ENCODE data around the gene RASAL1. TPM values are rescaled to one million over a fixed set of nuclear protein-coding genes. Genes with fewer than 3 reads are reported as not detected.

The RASAL1 gene
- total RNA-seq, 1 experiment from 2014 or later, result 14.9 TPM

DNA sequence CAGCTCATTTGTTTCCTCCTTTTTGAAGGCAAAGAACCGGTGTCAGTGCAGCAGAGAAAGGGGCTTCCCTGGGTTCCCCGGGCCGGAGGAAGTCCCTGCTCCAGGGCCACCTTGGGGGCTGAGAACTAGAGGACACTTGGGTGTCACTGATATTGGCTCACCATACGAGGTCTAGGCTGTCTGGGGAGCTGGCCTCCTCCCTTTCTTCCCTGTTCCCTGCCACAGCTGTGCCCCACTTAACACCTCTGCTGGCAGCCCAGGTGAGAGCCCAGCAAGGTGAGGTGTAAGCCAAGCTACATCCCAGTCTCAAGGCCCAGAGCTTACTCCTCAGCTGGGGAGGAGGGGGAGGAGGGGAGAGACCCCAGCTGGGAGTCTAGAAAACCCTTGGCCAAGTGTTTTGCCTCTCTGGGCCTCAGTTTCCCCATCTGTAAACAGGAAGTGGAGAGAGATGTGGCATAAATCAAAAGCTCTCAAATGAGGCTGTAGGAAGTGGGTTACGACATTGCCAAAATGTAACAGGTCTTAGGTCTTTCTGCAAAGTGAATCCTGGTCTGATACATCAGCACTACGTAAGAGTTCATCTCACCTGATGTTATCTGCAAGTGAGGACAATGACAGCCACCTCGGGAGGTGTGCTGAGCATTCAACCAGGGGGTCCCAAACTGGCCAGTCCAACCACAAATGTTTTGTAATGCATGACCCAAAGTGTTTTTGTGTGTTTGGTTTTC is 25.5 kb downstream of the RASAL1 start:
- Histone ChIP-seq H3K4me1 (replicated peaks; ENCODE audit: insufficient read depth) (no peaks in the 10 kb centered on the region), H3K9me2 (ENCODE audit: insufficient read depth) (no peaks in the 10 kb centered on the region), H3K79me2 (ENCODE audit: low read depth) (no peaks in the 10 kb centered on the region), H3F3A (ENCODE audit: insufficient read depth, low read depth) (no peaks in the 10 kb centered on the region), H3K4me2 (no peak overlapping the region), H3K4me3 (no peak overlapping the region), H3K36me3 (ENCODE audit: low read depth) (no peaks in the 10 kb centered on the region), H3K27me3 (ENCODE audit: insufficient read depth, low read depth) (no peaks in the 10 kb centered on the region), H3K27ac (no peak overlapping the region), H4K20me1 (ENCODE audit: insufficient read depth) (no peaks in the 10 kb centered on the region), H2AFZ (no peak overlapping the region), H3K9me3 (ENCODE audit: insufficient read depth, low read depth) (no peaks in the 10 kb centered on the region)
- TF ChIP-seq EZH2 (IDR thresholded peaks at IDR 0.05; ENCODE audit: low read depth), result no peak
- TF ChIP-seq, protein P1, sequence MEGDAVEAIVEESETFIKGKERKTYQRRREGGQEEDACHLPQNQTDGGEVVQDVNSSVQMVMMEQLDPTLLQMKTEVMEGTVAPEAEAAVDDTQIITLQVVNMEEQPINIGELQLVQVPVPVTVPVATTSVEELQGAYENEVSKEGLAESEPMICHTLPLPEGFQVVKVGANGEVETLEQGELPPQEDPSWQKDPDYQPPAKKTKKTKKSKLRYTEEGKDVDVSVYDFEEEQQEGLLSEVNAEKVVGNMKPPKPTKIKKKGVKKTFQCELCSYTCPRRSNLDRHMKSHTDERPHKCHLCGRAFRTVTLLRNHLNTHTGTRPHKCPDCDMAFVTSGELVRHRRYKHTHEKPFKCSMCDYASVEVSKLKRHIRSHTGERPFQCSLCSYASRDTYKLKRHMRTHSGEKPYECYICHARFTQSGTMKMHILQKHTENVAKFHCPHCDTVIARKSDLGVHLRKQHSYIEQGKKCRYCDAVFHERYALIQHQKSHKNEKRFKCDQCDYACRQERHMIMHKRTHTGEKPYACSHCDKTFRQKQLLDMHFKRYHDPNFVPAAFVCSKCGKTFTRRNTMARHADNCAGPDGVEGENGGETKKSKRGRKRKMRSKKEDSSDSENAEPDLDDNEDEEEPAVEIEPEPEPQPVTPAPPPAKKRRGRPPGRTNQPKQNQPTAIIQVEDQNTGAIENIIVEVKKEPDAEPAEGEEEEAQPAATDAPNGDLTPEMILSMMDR (conservative IDR thresholded peaks at IDR 0.05), result no peak
- BruUV-seq (replicated peaks), result no TSS peak
- ChIA-PET CTCF (no interaction called here), POLR2A (ENCODE audit: unreplicated experiment) (no interaction called here)
- intact Hi-C loops (cut with micrococcal nuclease; ENCODE audit: unreplicated experiment), result no loop called here
- DNase-seq, result no peak

DNA sequence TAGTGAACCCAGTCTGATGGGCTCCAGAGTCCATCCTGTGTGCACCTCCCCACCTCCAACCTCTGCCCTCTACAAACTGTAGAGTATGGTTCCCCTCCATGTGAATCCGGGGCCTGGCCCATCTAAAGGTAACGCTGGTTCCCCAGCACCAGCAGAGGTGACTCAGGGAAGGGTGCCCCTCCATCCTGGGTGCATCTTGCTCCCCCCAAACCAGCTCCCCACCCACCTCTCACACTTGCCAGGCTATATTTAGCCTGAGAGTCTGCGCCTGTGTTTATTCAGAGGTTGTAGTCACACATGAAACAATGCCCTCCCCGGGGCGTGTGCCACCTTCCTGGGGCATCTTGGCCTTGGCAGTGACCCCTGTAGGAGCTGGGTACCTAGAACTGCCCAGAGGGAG is 26.2 kb downstream of the RASAL1 start:
- Histone ChIP-seq H3K36me3 (ENCODE audit: low read depth) (no peaks in the 10 kb centered on the region), H3K4me3 (no peak overlapping the region), H3K9me2 (ENCODE audit: insufficient read depth) (no peaks in the 10 kb centered on the region), H3K4me2 (no peak overlapping the region), H4K20me1 (ENCODE audit: insufficient read depth) (no peaks in the 10 kb centered on the region), H2AFZ (no peak overlapping the region), H3K27me3 (ENCODE audit: insufficient read depth, low read depth) (no peaks in the 10 kb centered on the region), H3K4me1 (replicated peaks; ENCODE audit: insufficient read depth) (no peaks in the 10 kb centered on the region), H3K9me3 (ENCODE audit: insufficient read depth, low read depth) (no peaks in the 10 kb centered on the region), H3F3A (ENCODE audit: insufficient read depth, low read depth) (no peaks in the 10 kb centered on the region), H3K79me2 (ENCODE audit: low read depth) (no peaks in the 10 kb centered on the region), H3K27ac (no peak overlapping the region)
- TF ChIP-seq, protein P1 (conservative IDR thresholded peaks at IDR 0.05), result no peak
- TF ChIP-seq EZH2 (IDR thresholded peaks at IDR 0.05; ENCODE audit: low read depth), result no peak
- no peak for DNase-seq
- intact Hi-C loops (cut with micrococcal nuclease; ENCODE audit: unreplicated experiment), result no loop called here
- ChIA-PET POLR2A (ENCODE audit: unreplicated experiment) (no interaction called here), CTCF (interaction anchor here (0.7 kb wide), 1 partner anchor 12 kb away, joined by 10 read pairs; no protein-coding TSS in a partner anchor)
- no TSS peak for BruUV-seq (replicated peaks)

DNA sequence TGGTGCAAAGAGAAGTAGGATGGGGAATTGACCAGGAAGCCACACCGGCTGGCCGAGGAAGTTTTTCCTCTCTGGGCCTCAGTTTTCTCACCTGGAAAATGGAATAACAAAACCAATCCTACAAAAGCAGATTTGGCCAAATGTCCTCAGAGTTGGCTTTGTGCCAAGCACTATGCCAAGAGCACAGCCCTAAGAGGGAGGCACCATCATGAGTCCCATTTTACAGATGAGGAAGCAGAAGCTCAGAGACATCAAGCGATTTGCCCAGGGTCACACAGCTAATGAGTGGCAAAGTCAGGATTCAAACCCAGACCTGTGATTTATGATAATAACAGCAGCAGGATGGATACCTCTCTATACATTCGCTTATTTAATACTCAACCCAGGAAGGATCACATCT is 27.3 kb downstream of the RASAL1 start:
- Histone ChIP-seq H3F3A (ENCODE audit: insufficient read depth, low read depth) (no peaks in the 10 kb centered on the region), H3K4me2 (no peak overlapping the region), H3K36me3 (ENCODE audit: low read depth) (no peaks in the 10 kb centered on the region), H3K9me3 (ENCODE audit: insufficient read depth, low read depth) (no peaks in the 10 kb centered on the region), H3K79me2 (ENCODE audit: low read depth) (no peaks in the 10 kb centered on the region), H4K20me1 (ENCODE audit: insufficient read depth) (no peaks in the 10 kb centered on the region), H3K27ac (no peak overlapping the region), H3K27me3 (ENCODE audit: insufficient read depth, low read depth) (no peaks in the 10 kb centered on the region), H3K4me1 (replicated peaks; ENCODE audit: insufficient read depth) (no peaks in the 10 kb centered on the region), H2AFZ (no peak overlapping the region), H3K9me2 (ENCODE audit: insufficient read depth) (no peaks in the 10 kb centered on the region), H3K4me3 (no peak overlapping the region)
- TF ChIP-seq EZH2 (IDR thresholded peaks at IDR 0.05; ENCODE audit: low read depth), result no peak
- ChIA-PET POLR2A (ENCODE audit: unreplicated experiment) (no interaction called here), CTCF (no interaction called here)
- no peak for DNase-seq
- intact Hi-C loops (cut with micrococcal nuclease; ENCODE audit: unreplicated experiment), result no loop called here
- no TSS peak for BruUV-seq (replicated peaks)

DNA sequence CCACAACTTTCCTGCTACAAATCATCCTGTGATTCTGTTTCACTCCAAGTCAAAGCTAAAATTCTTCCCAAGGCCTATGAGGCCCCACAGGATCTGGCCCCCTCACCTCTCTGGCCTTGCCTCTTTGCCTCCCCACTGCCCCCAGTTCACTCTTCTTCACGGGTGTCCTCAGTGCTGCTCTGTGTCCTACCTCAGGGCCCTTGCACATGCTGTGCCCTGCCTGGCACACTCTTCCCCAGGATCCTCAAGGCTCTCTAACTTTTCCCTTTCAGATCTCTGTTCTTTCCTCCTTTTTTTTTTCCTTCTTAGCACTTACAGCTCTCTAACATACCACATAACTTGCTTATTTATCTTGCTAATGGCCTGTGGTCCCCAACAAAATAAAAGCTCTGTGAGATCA is 29.2 kb downstream of the RASAL1 start:
- no peaks in the 10 kb centered on the region for H3K27me3 ChIP-seq (ENCODE audit: insufficient read depth, low read depth)
- BruUV-seq (replicated peaks), result no TSS peak
- no peak overlapping the region for H3K4me3 ChIP-seq
- ChIA-PET POLR2A (ENCODE audit: unreplicated experiment) (no interaction called here), CTCF (no interaction called here)
- H3K9me2 ChIP-seq (ENCODE audit: insufficient read depth), result no peaks in the 10 kb centered on the region
- TF ChIP-seq, protein P1 (conservative IDR thresholded peaks at IDR 0.05), result no peak
- no peak for TF ChIP-seq EZH2 (IDR thresholded peaks at IDR 0.05; ENCODE audit: low read depth)
- H3K9me3 ChIP-seq (ENCODE audit: insufficient read depth, low read depth), result no peaks in the 10 kb centered on the region
- H2AFZ ChIP-seq, result no peak overlapping the region
- H3K27ac ChIP-seq, result no peak overlapping the region
- no peaks in the 10 kb centered on the region for H4K20me1 ChIP-seq (ENCODE audit: insufficient read depth)
- intact Hi-C loops (cut with micrococcal nuclease; ENCODE audit: unreplicated experiment), result no loop called here
- DNase-seq, result no peak
- H3F3A ChIP-seq (ENCODE audit: insufficient read depth, low read depth), result no peaks in the 10 kb centered on the region
- H3K4me1 ChIP-seq (replicated peaks; ENCODE audit: insufficient read depth), result no peaks in the 10 kb centered on the region
- H3K4me2 ChIP-seq, result no peak overlapping the region
- H3K36me3 ChIP-seq (ENCODE audit: low read depth), result no peaks in the 10 kb centered on the region
- H3K79me2 ChIP-seq (ENCODE audit: low read depth), result no peaks in the 10 kb centered on the region

Measured in PC-9 (cell line).